Globus pallidus (tissue), 1 donor: ENCODE results near the gene CLSTN2.

Experiments used
- DNase-seq: peaks from one replicate; pipeline ENCODE4 v3.0.0-alpha.2; 2015; ENCODE audit warnings: low spot score

Gene CLSTN2

DNA sequence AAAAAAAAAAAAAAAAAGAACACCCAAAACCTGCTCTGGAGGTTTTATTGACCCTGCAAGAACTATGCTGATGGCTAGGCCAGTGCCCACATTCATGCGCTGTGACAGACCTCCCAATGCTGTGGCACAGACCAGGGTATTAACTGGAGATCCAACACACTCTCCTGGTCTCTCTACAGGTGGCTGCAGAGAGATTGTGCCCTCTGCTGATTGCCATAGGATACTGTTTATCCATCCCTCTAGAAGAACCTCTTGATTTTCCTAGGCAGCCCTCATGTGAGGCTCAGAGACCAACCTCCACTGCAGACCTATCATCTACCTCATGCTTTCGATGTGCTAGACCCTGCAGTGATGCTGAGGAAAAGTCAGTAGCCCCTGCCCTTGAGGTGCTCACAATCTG lies 617.4 kb downstream of the CLSTN2 start:
- DNase-seq: no peak

- no peak for DNase-seq
Measured at GRCh38 chr3:140552898-140553297, 617.9 kb downstream of the CLSTN2 start.

- no peak for DNase-seq
Measured at GRCh38 chr3:140553591-140553990, 618.6 kb downstream of the CLSTN2 start.

- DNase-seq: no peak
Measured at GRCh38 chr3:140555666-140556065, 620.7 kb downstream of the CLSTN2 start.

- no peak for DNase-seq
Measured at GRCh38 chr3:140557476-140557875, 622.5 kb downstream of the CLSTN2 start.

DNA sequence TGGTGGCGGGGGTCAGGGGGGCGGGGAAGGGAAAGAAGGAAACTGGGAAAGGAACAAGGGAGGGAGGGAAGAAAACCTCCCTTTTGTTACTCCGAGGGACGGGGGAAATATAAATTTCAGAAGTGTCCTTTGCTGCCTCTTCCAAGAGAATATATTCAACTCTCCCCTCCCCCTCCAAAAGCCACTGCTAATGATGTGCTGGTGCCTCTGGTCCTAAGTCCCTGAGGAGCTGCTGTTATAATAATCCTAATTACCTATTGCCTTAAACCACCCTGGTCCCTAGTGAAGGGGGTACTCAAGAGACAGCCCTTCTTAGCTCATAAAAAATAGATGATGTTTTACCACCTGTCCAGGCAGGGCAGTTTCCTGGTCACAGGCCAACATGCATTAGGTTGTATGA lies 624.6 kb downstream of the CLSTN2 start:
- no peak for DNase-seq

DNA sequence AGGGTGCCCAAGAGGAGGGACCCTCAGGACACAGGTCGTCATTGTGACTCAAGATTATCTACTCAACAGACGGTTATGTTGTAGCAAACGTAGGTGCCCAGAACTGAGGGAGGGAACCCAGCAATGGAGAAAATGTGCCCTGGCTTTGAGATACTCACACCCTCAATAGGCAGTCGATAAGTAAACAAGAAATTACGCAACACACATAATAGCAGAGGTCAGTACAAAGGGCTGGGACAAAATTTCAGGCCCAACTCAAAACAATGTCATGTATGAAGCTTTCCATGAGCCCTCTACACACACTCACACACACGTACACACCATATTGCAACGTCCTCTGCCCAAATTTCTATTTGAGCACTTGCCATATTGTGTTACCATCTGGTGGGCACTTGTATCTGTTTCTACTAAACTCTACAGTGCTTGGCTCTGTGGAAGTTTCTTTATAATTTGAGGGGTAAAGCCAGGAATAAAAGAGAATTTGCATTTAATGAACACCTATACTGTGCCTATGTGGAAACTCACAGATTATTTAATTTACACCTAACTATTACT lies 628.3 kb downstream of the CLSTN2 start:
- no peak for DNase-seq

DNA sequence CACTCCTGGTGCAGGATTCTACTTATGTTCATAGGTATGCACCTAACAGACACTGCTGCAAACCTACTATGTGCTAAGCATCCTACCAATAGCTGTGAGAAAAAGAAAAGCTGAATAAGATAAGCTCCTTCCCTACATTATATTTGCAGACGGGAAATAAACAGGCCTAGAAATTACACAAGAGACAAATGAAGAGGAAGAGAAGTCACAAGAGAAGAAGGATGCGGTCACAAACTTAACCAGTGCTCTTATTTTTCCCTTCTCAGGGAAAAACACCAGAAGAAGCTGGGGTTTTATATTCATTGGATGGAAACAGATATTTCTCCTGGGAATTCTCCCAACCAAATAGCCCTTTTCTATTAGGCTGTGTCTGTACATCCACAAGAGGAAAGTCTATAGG lies 633.1 kb downstream of the CLSTN2 start:
- DNase-seq: peak; percentile 23

GRCh38 chr3:140568842-140569520 lies 634.0 kb downstream of the CLSTN2 start:
- DNase-seq: peak; percentile 51

- no peak for DNase-seq
Measured at GRCh38 chr3:140570602-140571001, 635.6 kb downstream of the CLSTN2 start.

DNA sequence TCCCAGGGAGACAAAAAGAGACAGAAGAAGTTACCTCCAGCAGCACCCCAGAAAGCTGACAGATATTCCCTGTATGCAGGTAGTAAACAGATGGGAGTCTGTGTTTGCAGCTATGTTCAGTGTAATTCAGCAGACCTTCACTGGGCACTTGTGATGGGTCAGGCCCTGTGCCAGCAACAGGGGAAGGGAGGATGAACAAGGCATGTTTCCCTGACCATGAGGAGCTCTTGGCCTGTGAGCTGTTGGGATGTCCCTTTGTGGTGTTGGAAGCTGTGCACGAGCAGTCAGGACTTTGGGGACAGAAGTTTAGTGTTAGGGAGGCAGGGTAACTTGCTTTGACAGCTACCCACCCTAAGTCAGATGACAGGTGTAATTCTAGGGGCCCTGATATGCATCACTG lies 636.9 kb downstream of the CLSTN2 start:
- DNase-seq: no peak

DNA sequence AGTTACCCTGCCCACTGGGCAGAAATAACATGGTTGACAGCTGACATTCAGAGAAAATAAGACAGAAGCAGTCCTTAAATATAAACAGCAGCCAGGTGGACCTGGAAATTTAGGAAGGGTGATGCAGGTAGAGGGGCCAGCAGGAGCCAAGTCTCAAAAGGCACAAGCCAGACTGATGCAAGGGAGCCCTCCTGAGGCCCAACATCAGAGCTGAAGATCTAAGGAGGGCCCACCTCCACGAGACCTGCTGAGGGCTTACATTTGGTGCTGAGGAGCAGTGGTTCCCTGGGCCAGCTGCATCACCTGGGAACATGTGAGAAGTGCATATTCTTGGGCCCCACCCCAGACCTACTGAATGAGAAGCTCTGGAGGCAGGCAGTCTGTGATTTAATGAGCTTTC lies 637.3 kb downstream of the CLSTN2 start:
- no peak for DNase-seq

DNA sequence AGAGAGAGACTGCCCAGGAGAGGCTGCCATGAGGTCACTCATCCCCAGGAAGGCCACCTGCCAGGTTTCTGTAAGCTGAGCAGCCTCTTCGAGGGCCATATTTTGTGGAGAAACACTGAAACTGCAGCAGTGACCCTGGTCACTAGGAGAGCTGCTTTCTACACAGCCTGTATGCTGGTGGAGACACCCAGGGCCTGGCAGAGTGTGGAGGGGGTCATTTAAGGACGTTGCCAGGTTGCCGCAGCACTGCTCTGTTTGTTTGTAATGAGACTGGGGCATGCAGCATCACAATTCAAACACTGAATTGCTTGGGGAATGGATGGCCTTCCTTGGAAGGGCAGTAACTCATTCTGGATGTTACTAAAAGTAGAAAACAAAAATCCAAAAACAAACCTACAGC lies 638.0 kb downstream of the CLSTN2 start:
- DNase-seq: peak; percentile 25

DNA sequence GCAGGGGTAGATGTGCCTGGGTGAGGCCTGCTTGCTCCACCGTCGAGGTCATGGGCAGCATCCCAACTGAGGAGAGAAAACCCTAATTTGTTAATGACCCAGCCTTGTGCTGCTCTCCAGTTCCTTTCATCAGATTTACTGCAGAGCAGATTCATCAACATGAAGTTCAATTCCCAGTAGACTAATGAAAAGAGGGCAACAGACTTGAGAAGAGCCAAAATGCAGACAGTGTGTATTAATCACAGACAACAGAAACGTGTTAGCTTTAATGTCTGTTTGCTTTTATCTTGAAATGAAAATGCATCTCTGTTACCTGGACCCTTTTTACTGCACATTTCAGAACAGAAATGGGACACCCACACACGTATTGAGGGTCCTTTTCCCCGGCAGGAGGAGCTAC lies 639.4 kb downstream of the CLSTN2 start:
- no peak for DNase-seq

DNA sequence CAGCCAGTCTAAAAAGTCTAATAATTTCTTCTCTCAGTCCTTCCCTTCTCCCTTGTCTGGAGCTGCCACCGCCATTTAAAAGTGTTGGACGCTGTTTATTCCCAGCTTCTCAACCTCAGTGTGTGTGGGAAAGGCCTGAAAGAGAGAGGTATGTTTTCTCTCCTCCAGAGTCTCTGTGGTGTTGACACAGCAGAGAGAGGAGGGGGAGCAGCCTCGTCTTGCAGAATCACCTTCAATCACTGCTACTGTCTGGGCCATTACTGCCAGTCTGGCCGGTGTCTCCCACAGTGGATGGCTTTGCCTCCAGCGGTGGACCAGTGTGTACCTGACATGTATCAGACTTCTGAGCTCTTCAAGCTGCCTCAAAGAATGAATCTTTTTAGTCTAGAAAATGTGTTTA lies 641.5 kb downstream of the CLSTN2 start:
- DNase-seq: no peak

GRCh38 chr3:140577911-140578310 lies 642.9 kb downstream of the CLSTN2 start:
- no peak for DNase-seq

- no peak for DNase-seq
Measured at GRCh38 chr3:140579260-140579659, 644.3 kb downstream of the CLSTN2 start.

DNA sequence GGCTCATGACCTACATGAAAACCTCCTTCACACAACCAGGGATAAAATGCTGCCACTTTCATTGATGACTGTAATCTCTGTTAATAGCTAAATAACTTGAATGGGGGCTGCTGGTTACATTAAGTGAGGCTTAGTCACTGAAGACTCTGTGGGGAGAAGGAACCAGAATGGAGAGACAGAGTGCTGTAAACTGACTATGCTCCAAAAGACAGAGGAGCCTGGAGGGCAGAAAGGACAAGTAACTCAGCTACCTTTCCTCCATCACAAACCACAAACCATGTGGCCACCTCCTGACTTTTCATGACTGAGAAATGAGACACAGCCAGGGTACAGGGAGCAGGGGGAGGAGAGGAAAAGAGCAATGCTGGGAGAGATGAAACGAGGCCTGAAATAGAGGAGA lies 645.8 kb downstream of the CLSTN2 start:
- no peak for DNase-seq

DNA sequence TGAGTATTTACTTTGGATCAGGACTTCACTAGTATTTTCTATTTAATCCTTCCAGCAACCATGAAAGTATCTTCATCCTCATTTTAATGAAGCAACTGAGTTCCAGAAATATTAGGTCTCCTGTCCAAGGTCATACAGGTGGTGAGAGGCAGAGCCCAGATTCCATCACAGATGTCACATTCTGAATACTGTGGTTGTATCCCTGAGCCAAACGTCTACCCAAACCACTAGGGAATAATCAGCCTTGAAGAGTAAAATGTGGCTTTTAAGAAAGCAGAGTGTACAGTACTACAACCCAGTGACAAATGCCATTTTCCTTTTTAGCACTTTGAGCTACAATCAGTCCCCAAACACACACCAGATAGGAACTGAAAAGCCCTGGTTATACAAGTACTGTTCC lies 649.6 kb downstream of the CLSTN2 start:
- no peak for DNase-seq

DNA sequence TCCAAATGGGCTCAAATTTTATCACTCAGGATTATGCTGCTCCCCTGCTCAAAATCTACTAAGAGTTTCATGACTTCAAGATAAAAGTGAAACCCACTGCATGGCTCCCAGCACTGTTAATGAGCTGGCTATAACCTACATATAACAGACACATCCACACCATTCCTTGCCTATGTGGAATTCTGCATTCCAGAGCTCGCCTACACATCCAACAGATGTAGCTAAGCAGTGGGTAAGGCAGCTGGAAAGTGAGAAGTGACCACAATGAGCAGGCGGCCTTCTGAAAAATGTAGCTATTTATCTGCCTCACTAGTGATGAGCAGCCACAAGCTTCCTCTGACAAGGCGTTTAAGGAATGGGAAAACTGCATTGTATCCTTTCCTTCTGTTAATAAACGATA lies 650.8 kb downstream of the CLSTN2 start:
- DNase-seq: no peak

DNA sequence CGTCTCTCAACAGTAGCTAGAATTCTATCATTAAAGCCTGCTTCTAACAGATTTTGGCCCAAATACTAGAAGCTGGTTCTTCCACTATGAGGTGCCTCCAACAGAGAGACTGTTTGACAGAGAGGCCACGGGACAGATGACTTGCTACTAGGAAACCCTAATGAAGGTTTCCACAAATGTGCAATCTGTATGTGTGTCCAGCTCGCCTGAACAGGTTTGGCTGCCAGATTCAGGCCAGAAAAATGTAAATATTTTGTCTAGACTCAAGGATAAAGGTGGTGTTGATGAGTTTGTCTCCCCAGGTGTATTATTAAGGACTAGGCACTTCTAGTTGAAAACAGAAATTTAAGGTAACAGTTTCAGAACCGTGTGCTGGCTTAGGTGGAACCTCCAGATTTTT lies 651.3 kb downstream of the CLSTN2 start:
- DNase-seq: no peak

- no peak for DNase-seq
Measured at GRCh38 chr3:140588558-140588957, 653.6 kb downstream of the CLSTN2 start.

DNA sequence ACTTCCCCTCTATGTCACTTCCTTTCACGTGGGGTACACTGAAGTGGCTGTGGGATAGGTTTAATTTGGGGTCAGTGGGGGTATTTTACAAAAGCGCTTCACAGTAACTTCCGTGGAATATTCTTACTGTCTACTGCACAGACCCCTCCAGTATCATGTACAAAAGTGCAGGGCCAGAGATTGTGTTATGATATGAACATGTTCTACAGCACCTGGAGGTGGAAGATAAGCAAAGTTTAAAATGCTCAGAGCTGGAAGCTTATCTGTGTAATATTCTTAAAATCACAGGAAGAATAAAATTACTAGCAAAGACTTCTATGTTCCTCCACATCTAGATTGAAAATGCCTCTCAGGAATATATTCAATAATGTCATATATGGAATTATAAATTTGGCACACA lies 658.8 kb downstream of the CLSTN2 start:
- no peak for DNase-seq

DNA sequence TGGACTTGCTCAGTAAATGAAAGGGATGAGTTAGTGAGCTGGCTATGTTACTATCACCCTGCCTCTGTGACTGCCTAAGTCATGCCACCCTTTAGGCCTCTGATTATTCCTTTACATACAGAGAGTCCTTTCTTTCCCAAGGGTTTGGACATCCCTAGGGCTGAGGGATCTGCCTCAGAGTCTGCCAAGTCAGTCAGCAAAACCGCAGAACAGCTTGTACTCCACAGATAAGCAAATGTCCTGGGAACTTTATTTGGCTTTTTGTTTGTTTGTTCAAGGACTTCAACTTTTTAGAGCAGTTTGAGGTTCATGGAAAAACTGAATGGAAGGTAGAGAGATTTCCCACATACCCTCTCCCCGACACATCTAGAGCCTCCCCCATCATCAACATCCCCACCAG lies 660.3 kb downstream of the CLSTN2 start:
- no peak for DNase-seq
